Kidney (tissue), 22 donors: Measurements from ENCODE around the gene CCR4. TPM values are rescaled to one million over a fixed set of nuclear protein-coding genes. Genes with fewer than 3 reads are reported as not detected.
"Not testable (repeated sequence)": the region's sequence is repeated elsewhere in the genome, so short reads cannot be mapped to it uniquely, and the experiment has no call there.

Experiments
- DNase-seq, 5 donors: peaks; one replicate each; pipeline ENCODE4 v3.0.0-alpha.2; 2013 to 2020
- FAIRE-seq: peaks from 2 replicates; lab custom pipeline; 2012; peaks lifted over from hg19 to GRCh38; lab: Jason Lieb, UNC
- H3K27ac ChIP-seq, 2 donors: one replicate each; pipeline ENCODE4 v1.7.0; 2013; ENCODE audit warnings: low read depth in 2 of 2, low read length in 2 of 2, inconsistent platforms in 1 of 2
- H3K27me3 ChIP-seq: one replicate; pipeline ENCODE4 v1.7.1; 2013; ENCODE audit warnings: low read length, inconsistent platforms; ENCODE audit not compliant: control insufficient read depth, insufficient read depth
- H3K36me3 ChIP-seq, 3 donors: one replicate each; pipeline versions ENCODE4 v1.7.0 to v1.7.1; 2013; ENCODE audit warnings: low read length in 3 of 3, control low read depth in 1 of 3, inconsistent platforms in 1 of 3; ENCODE audit not compliant: insufficient read depth in 3 of 3, control insufficient read depth in 2 of 3
- H3K4me1 ChIP-seq, 3 donors: one replicate each; pipeline versions ENCODE4 v1.7.0 to v1.7.1; 2013; ENCODE audit warnings: low read length in 3 of 3, inconsistent platforms in 1 of 3, low read depth in 1 of 3; ENCODE audit not compliant: control insufficient read depth in 2 of 3, insufficient read depth in 2 of 3
- H3K4me3 ChIP-seq, 3 donors: one replicate each; pipeline versions ENCODE4 v1.7.0 to v1.8.1; 2013; ENCODE audit warnings: low read length in 3 of 3, control low read depth in 1 of 3, inconsistent platforms in 1 of 3
- H3K9ac ChIP-seq, 3 donors: one replicate each; pipeline versions ENCODE4 v1.7.0 to v1.7.1; 2013; ENCODE audit warnings: low read length in 3 of 3, control low read depth in 1 of 3, inconsistent platforms in 1 of 3
- H3K9me3 ChIP-seq, 3 donors: one replicate each; pipeline versions ENCODE4 v1.7.0 to v1.7.1; 2013; ENCODE audit warnings: low read length in 3 of 3, control low read depth in 1 of 3, inconsistent platforms in 1 of 3; ENCODE audit not compliant: control insufficient read depth in 2 of 3, insufficient read depth in 1 of 3
- CTCF ChIP-seq: IDR thresholded peaks from 3 replicates; pipeline ENCODE4 v1.5.1; 2012; ENCODE audit warnings: mild to moderate bottlenecking, moderate library complexity, borderline replicate concordance; ENCODE audit not compliant: insufficient read depth; ENCODE audit errors: extremely low read depth
- intact Hi-C: fragments of 100-400 bp; cut with DNase I; formaldehyde crosslinking; loops from one replicate; pipeline ENCODE4 v1.11.1; 2022
- long read RNA-seq, 10 donors: library from polyadenylated mRNA in 1 of 10; unstranded in 1 of 10; transcript quantifications; one replicate each; pipeline ENCODE4 v2.0.0 and lab custom pipeline, GENCODE V29; 2021 to 2026
- polyA plus RNA-seq: library from polyadenylated mRNA; stranded (reverse); fragments of 350-450 nt; fragmentation: Illumina TruSeq; extraction: RNeasy Lipid Tissue Mini Kit (QIAGEN cat#74804); gene quantifications from one replicate; pipeline ENCODE4 v1.2.3, GENCODE V29; 2014; ENCODE audit warnings: low read depth, low replicate concordance; ENCODE audit not compliant: insufficient read depth
- total RNA-seq: library from RNA; stranded (reverse); fragmentation: NEBNext Ultra II Directional; extraction: Animal tissue kit (Norgen Biotek cat#: 25700); gene quantifications from one replicate; pipeline ENCODE4 v1.2.1, GENCODE V29; 2021
- donor health status: control.
- donor health status: control.
- donor health status: control.
- donor health status: control.
- donor health status: control.
- donor health status: DM: yes; HTN: yes; CAD: no.
- donor health status: Normal renal cell carcinoma (clear cell type).

Gene CCR4
- 2.3 TPM for total RNA-seq
- polyA plus RNA-seq = not detected
- long read RNA-seq, donor 1 = 0 reads
- long read RNA-seq, donor 2 = 0 reads
- long read RNA-seq, donor 3 = 0 reads
- long read RNA-seq, donor 4 = 0 reads
- long read RNA-seq, donor 5 = 0 reads
- long read RNA-seq, donor 6 = 0 reads
- long read RNA-seq, donor 7 = 0 reads
- long read RNA-seq, donor 8 = 0 reads
- long read RNA-seq, donor 9 = 0 reads
- long read RNA-seq, donor 10 = 0 reads

- no peak for TF ChIP-seq CTCF
- no peaks in the 10 kb centered on the region for H3K36me3 ChIP-seq
- no peaks in the 10 kb centered on the region for H3K4me1 ChIP-seq
- FAIRE-seq = no peak
- no peaks in the 10 kb centered on the region for H3K9me3 ChIP-seq
- H3K27me3 ChIP-seq = no peaks in the 10 kb centered on the region
- intact Hi-C loops = no loop called here
- no peak within 1 kb of the TSS for H3K9ac ChIP-seq
- H3K4me3 ChIP-seq = no peak within 1 kb of the TSS
- DNase-seq = no peak
- no peak within 1 kb of the TSS for H3K27ac ChIP-seq
Observed at GRCh38 chr3:32951410-32951811, at the start of gene CCR4. TSS of gene CCR4 (plus strand) at chr3:32951644. CDS start at chr3:32953423, 1,779 bp downstream.

DNA sequence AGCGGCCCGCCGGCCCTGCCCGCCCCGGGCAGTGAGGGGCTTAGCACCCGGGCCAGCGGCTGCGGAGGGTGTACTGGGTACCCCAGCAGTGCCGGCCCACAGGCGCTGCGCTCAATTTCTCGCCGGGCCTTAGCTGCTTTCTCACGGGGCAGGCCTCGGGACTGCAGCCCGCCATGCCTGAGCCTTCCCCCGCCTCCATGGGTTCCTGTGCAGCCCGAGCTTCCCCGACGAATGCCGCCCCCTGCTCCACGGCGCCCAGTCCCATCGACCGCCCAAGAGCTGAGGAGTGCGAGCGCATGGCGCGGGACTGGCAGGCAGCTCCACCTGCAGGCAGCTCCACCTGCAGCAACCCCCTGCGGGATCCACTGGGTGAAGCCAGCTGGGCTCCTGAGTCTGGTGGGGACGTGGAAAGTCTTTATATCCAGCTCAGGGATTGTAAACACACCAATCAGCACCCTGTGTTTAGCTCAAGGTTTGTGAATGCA is 48.5 kb upstream of the CCR4 start:
- intact Hi-C loops, FAIRE-seq: not testable (repeated sequence)
- peak; percentile 64 to 80 (median 74) for DNase-seq

DNA sequence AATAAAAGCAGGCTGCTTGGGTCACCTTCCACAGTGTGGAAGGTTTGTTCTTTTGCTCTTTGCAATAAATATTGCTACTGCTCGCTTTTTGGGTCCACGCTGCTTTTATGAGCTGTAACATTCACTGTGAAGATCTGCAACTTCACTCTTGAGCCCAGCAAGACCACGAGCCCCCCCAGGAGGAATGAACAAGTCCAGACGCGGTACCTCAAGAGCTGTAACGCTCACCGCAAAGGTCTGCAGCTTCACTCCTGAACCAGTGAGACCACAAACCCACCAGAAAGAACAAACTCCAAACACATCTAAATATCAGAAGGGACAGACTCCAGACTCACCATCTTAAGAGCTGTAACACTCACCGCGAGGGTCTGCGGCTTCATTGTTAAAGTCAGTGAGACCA is 47.5 kb upstream of the CCR4 start:
- intact Hi-C loops = no loop called here
- no peak for FAIRE-seq

More for the DNA sequence above, 48.5 kb upstream of the CCR4 start:
- H3K4me1 ChIP-seq, H3K9me3 ChIP-seq, H3K27ac ChIP-seq, H3K36me3 ChIP-seq, H3K9ac ChIP-seq, H3K4me3 ChIP-seq, H3K27me3 ChIP-seq: not testable (repeated sequence)
- TF ChIP-seq CTCF = peak; percentile 44

More for the DNA sequence above, 47.5 kb upstream of the CCR4 start:
- Histone ChIP-seq H3K36me3 (no peaks in the 10 kb centered on the region), H3K27ac (no peak overlapping the region), H3K9me3 (no peaks in the 10 kb centered on the region), H3K9ac (no peak overlapping the region), H3K4me1 (no peaks in the 10 kb centered on the region), H3K27me3 (no peaks in the 10 kb centered on the region), H3K4me3 (no peak overlapping the region)
- TF ChIP-seq CTCF = no peak
- DNase-seq = no peak
